NOMO-1 treated with DMSO at 0.1 percent for 48 hours (cell line): Measurements from ENCODE around the gene TMBIM1.

Experiments
- DNase-seq: peaks from one replicate; lab custom pipeline; 2025; ENCODE audit not compliant: unreplicated experiment; lab: John Stamatoyannopoulos, UW

Gene TMBIM1

DNA sequence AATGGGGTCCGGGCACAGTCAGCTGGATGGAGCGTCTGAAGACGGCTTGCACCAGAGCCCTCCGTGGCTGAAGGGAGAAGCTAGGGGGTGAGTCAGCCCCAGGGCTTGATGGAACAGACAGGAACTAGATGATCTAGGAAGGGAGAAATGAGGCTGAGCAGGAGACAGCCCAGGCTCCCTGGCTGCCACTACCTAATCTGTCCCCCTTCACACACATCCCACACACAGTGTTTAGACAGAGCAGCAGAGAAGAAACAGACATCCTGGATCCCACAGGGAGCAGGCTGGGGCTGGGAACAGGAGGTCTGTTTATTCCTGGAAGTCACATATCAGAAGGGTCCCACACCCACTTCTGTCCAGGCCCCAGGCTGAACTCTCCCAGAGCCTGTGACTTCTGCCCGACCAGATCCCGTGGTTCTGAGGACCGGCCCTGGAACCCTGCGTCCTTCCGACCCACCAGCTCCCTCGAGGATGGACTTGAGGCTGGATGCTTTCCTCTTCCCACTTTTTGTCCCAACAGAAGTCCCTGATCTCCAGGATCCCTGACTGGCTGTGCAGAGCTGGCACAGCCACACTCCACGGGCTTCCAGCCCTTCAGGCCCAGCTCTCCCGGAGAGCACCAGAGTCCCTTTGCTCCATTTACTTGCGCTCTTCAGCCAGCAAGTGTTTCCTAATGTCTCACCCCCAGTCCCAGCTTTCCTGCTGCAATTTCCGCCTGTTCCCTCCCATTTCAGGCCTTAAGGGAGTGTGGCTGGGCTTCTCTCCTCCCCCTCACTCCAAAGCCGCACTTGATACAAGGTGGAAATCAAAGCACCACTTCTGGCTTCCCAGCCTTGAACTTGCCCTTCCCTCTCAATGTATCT lies 33.0 kb downstream of the TMBIM1 start:
- DNase-seq = peak; percentile 30

- DNase-seq = peak; percentile 98
These were observed 34.8 kb downstream of the TMBIM1 start for GRCh38 chr2:218257390-218257981.

GRCh38 chr2:218256612-218257350 lies 35.5 kb downstream of the TMBIM1 start:
- no peak for DNase-seq

GRCh38 chr2:218255446-218255845 lies 36.9 kb downstream of the TMBIM1 start:
- DNase-seq = no peak

GRCh38 chr2:218253232-218253625 lies 39.1 kb downstream of the TMBIM1 start:
- no peak for DNase-seq

DNA sequence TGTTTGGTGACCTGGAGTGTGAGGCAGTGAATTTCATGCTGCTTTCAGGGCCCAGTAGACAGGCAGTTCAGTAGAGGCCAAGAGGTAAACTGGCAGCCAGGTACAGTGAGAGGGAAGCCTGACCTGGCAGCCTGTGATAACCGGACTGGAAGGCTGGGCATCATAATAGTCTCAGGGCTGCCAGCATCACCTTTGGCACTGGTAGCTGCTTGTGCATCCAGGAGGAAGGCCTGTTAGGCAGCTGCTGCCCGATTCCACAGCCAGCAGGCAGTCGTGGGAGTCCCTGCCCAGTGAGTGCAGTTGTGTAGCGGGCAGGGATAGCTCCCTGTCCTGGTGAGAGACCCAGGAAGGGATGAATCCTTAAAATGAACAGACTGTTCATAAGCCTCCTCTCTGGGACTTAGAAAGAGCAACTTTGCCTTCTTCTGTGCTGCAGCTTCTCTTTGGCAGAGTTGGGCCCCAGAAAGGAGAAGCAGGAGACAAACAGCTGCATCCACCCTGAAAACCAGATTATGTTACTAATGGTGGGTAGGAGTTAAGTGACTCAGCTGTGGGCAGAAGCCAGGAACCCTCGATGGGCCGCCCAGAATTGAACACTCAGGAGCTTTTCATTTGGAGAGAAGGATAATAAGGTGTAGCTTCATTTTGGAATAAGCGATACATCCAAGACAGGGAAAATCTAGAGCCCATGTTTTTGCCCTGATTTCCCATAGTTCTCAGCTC lies 39.6 kb downstream of the TMBIM1 start:
- DNase-seq = peak; percentile 56

GRCh38 chr2:218249691-218250090 lies 42.6 kb downstream of the TMBIM1 start:
- no peak for DNase-seq

DNA sequence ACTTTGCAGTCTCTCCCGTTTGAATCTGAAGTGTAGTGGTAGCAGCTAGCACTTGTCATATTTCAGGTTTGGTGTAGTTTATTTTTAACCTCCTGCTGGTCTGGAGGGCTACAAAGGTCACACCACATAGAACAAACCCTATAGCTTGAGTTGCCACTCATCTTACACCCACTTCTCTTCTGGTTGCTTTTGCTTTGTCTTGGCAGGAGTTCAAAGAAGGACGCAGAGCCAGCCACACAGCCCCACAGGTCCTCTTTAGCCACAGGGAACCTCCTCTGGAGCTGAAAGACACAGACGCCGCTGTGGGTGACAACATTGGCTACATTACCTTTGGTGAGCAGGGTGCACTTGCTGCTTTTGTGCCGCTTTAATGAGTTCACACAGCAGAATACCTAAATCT lies 47.1 kb downstream of the TMBIM1 start:
- no peak for DNase-seq

DNA sequence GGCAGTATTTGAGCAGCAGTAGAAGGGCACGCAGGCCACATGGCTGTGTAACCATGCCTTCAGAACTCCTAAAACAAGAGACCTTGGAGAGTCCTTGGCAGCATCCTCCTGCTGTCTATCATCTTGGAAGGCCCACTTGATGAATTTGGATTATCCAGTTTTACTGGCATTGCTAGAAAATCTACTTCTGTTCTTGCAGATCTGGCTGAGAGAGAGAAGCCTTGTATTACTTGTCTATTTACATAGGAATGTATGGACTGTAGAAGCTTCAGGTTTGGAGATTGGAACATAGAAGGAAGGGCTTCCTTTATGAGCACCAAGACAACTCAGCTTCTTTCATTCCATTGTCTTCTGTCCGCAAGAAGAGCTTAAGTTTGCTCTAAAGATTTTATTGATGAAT lies 47.6 kb downstream of the TMBIM1 start:
- DNase-seq = no peak

DNA sequence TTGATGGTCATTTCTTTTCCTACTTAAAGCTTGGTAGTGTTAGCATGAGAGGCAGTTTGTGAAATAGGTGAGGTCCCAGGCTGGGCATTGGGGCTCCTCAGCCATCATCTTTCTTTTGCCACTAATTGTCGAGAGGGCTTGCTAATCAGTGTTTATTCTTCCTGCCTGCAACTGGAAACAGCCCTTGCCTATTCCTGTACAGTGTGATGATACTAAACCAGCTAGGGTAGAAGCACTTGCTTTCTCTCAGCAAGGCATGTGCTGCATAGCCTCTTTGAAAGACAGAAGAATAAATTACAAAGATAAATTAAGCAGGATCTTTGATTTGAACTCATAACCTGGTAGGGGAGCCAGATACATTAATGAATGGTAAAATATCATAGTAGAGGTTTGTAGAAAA lies 48.1 kb downstream of the TMBIM1 start:
- no peak for DNase-seq

DNA sequence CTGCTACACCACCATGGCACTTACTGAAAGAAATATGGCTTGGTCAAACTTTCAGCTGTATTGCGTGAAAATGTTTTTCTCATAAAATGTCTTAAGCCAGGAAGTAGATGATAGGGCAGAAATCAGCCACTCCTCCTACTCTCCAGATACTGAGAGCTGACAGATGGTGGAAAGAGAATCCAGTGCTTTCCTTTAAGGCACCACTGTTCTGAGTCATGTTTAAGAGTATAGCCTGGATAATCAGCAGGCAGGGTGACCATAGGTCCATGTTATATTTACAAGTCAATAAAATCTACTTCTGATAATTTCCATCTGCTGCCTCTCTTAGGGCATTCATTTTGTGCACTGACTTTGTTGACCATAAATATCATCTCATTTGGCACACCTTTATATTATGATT lies 53.4 kb downstream of the TMBIM1 start:
- no peak for DNase-seq

DNA sequence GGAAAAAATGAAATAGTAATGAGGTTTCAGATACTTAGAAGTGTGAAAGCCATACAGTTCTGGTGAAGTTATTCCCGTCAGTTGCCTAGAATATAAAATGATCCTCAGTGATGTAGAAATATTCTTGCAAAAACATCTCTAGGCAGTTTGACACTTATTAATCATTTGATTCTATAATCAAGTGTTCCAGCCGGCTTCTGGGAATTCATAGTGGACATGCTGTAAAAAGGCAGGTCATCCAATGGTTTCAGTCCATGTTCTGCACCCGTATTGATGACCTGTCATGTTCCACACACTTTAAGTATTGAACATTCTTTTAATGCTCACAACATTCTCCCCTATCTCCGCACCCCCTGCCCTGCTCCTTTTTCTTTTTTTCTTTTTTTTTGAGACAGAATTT lies 55.5 kb downstream of the TMBIM1 start:
- no peak for DNase-seq

DNA sequence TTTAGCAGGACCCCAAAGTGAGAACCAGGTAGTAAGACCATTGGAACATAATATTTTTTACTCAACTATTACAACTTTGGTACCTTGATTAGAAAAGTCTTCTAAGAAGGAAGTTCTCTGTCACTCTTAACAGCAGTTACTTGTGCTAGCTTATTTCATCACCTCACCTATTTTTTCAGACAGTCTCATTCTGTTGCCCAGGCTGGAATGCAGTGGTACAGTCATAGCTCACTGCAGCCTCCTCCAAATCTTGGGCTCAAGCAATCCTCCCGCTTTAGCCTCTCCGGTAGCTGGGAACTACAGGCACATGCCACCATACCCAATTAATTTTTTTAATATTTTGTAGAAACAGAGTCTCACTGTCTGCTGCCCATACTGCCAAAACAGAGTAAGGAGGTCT lies 57.3 kb downstream of the TMBIM1 start:
- no peak for DNase-seq

- DNase-seq = no peak
These were observed 57.8 kb downstream of the TMBIM1 start for GRCh38 chr2:218234521-218234920.

- no peak for DNase-seq
These were observed 58.8 kb downstream of the TMBIM1 start for GRCh38 chr2:218233543-218233942.

DNA sequence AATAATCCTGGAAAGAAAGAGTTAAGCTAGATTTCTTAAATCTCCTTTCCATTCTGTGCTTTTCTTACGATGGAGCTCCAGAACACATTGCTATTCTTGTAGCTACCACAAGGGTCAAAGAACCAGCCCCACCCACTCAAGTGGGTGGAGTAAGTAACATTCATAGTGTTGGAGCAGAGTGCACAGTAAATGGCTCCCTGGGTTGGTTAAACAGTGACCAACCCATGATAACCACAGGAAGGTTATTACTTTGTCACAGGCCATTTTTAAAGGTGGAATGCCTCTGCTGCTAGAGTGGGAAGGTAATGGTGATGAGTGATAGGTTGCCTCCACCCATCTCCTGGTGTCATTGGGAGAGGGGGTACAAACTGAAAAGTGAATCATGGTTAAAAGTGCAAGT lies 61.4 kb downstream of the TMBIM1 start:
- peak; percentile 26 for DNase-seq

DNA sequence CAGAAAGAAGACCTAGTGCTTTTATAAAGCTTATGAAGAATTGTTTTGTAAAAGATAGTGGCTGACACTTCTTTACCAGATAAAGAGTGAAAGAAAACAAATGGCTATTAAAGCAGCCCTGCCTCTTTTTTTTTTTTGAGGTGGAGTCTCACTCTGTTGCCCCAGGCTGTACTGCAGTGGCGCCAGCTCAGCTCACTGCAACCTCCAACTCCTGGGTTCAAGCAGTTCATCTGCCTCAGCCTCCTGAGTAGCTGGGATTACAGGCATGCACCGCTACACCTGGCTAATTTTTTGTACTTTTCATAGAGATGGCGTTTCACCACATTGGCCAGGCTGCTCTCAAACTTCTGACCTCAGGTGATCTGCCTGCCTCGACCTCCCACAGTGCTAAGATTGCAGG lies 62.5 kb downstream of the TMBIM1 start:
- DNase-seq = peak; percentile 23

DNA sequence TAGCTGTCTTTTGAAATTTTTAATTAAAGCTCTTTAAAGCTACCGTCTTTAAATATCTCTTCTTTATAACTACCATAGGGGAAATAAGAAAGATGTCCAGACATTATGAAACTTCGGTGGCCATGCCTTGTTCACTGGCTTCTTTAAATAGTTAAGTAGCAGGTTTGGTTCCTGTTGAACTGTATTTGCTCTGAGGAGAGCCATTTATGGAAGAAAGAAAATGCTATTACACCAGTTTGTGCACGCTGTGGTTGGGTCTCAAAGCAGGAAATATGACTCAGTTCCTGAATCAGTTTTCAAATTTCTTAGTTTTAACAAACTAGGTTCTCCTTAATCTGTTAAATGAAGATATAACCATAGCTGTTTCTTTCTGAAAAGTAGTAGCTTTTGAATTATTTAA lies 63.1 kb downstream of the TMBIM1 start:
- DNase-seq = peak; percentile 97

DNA sequence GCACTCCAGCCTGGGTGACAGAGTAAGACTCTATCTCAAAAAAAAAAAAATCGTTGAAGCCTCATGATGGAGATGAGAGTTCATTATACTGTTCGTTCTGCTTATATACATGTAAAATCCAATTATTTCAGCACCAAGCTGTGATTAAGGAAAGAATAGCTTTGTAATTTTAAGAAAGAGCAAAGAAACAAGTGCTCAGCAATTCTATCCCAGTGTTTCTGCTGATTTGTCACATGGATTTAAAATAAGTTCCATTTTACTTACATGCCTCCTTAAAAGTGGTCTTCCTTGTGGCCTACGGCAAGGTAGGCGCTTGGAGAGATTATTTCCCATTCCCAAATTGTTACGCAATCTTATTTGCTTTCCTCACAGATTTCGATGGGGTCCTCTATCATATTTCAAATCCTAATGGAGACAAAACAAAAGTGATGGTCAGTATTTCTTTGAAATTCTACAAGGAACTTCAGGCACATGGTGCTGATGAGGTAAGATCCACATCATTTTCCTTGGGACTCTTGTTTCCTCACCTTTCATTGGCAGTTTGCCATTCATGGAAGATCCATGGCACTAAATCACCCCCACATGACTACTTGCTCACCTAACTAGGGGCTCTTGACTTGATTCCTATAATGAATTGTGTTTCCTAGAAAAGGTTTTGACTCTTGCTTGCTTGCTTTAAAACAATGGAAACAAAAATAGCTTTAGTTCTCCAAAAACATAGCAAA lies 63.8 kb downstream of the TMBIM1 start:
- no peak for DNase-seq

- no peak for DNase-seq
These were observed 65.4 kb downstream of the TMBIM1 start for GRCh38 chr2:218226903-218227302.
